Measurements from ENCODE around the gene EXOC6B. TPM values are rescaled to one million over a fixed set of nuclear protein-coding genes. Genes with fewer than 3 reads are reported as not detected.

Gene EXOC6B
- total RNA-seq = 10 to 100 TPM in 2 of 6 experiments, 1 to 10 TPM in 4; 7.8 to 15.1 (median 9.1) TPM
- long read RNA-seq = 0 reads

DNA sequence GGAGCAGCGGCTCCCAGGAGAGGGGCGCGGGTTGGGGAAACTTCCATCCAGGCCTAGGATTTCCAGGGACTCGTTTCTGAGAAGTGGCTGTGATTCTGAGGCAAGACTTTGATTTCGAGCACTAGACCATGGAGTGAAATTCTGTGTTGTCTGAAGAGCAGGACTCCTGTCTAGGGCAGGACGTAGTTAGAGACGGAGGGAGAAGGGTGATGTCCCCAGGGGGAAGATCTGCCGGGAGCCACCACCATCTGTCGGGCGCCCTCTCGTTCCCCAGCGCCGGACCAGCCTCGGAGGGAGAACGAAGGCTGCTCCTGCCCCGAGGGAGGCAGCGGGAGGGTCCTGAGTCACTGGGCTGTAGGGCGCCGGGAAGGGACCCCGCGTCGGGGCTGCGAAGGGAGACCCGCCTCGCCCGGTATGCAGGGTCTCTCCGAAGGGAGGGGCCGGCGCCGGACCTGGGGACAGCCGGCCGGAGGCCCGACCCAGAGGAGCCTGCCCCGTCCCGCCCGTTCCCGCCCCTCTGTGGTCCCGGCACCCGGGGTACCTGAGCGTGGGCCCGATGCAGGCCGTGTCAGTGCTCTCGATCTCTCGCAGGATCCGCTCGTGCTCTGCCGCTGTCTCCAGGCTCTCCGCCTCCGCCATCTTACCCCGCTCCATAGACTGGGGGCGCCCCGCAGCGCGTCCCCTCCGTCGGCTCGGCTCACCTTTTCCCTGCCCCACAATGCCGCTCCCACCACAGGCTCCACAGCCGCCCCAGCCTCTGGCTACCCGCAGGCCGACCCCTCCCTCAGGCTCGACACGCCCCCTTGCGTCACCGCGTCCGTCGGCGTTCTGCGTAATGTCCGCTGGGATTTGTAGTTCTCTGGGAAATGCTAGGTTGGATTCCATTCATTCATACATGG, at the start of gene EXOC6B:
Gene EXOC6B (minus strand): TSS at position 777 of the 899 bp plus-strand sequence.
- H3K4me3 ChIP-seq = peak within 1 kb of the TSS; percentile 70 to 81 (median 76)
- no peaks in the 10 kb centered on the region for H3K27me3 ChIP-seq
- ATAC-seq (peak; percentile 99), DNase-seq (peak; percentile 94 to 95 (median 95))
- no peaks in the 10 kb centered on the region for H3K36me3 ChIP-seq
- WGBS (ENCODE audit: insufficient coverage, low coverage, low lambda C conversion rate, missing lambda C conversion rate) = 2% methylated on average over 9 of the region's 71 CpGs
- intact Hi-C loops (cut with DNase I) = no loop called here
- H3K9me3 ChIP-seq = no peaks in the 10 kb centered on the region
- H3K27ac ChIP-seq = peak within 1 kb of the TSS; percentile 49 to 59 (median 50)
- TF ChIP-seq, protein P1, sequence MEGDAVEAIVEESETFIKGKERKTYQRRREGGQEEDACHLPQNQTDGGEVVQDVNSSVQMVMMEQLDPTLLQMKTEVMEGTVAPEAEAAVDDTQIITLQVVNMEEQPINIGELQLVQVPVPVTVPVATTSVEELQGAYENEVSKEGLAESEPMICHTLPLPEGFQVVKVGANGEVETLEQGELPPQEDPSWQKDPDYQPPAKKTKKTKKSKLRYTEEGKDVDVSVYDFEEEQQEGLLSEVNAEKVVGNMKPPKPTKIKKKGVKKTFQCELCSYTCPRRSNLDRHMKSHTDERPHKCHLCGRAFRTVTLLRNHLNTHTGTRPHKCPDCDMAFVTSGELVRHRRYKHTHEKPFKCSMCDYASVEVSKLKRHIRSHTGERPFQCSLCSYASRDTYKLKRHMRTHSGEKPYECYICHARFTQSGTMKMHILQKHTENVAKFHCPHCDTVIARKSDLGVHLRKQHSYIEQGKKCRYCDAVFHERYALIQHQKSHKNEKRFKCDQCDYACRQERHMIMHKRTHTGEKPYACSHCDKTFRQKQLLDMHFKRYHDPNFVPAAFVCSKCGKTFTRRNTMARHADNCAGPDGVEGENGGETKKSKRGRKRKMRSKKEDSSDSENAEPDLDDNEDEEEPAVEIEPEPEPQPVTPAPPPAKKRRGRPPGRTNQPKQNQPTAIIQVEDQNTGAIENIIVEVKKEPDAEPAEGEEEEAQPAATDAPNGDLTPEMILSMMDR (IDR thresholded peaks at IDR 0.05) = peak in 2 of 4 donors; percentile 17 to 18
- TF ChIP-seq POLR2A (IDR thresholded peaks at IDR 0.05) = peak; percentile 74
- peaks cover 0 to 6% (median 0%) of the 10 kb centered on the region in 4 donors for H3K4me1 ChIP-seq

DNA sequence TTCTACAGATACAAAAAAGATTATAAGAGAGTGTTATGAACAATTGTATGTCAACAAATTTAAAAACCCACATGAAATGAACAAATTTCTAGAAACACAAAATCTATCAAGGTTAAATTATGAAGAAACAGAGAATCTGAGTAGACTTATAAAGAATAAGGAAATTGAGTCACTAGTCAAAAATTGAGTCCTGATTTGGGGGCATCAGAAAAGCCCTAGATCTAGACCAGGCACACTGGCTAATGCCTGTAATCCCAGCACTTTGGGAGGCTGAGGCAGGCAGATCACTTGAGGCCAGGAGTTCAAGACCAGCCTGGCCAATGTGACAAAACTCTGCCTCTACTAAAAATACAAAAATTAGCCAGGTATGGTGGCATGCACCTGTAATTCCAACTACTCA, 46.0 kb upstream of the EXOC6B start:
- intact Hi-C loops (cut with DNase I) = no loop called here
- H3K4me3 ChIP-seq = no peak overlapping the region
- H3K27ac ChIP-seq = no peak overlapping the region
- no peak for ATAC-seq
- TF ChIP-seq, protein P1 (IDR thresholded peaks at IDR 0.05) = no peak
- TF ChIP-seq POLR2A (IDR thresholded peaks at IDR 0.05) = no peak
- H3K9me3 ChIP-seq = no peaks in the 10 kb centered on the region
- no peaks in the 10 kb centered on the region for H3K4me1 ChIP-seq
- DNase-seq = no peak
- H3K36me3 ChIP-seq = no peaks in the 10 kb centered on the region
- H3K27me3 ChIP-seq = no peaks in the 10 kb centered on the region

DNA sequence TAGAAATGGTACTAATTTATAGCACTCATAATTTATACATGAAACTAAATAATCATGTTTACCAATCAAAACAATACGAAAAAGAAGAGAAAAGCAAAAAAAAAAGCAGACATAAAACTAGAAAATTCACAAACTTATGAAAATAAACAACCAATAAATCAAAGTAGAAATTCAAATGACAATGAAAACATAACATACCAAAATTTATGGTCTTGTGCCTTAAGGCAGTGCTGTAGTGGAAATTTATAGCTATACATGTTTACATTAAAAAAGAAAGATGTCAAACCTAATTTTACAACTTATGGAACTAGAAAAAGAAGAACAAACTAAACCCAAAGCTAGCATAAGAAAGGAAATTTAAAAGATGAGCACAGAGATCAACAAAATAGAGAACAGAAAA, 45.2 kb upstream of the EXOC6B start:
- Histone ChIP-seq H3K9me3 (no peaks in the 10 kb centered on the region), H3K27ac (no peak overlapping the region), H3K4me1 (no peaks in the 10 kb centered on the region), H3K27me3 (no peaks in the 10 kb centered on the region), H3K4me3 (no peak overlapping the region), H3K36me3 (no peaks in the 10 kb centered on the region)
- ATAC-seq (no peak), DNase-seq (no peak)
- TF ChIP-seq, protein P1 (IDR thresholded peaks at IDR 0.05) = no peak
- TF ChIP-seq POLR2A (IDR thresholded peaks at IDR 0.05) = no peak
- WGBS (ENCODE audit: insufficient coverage, low coverage, low lambda C conversion rate, missing lambda C conversion rate) = 21% methylated on average over 1 of the region's 1 CpG
- intact Hi-C loops (cut with DNase I) = no loop called here

DNA sequence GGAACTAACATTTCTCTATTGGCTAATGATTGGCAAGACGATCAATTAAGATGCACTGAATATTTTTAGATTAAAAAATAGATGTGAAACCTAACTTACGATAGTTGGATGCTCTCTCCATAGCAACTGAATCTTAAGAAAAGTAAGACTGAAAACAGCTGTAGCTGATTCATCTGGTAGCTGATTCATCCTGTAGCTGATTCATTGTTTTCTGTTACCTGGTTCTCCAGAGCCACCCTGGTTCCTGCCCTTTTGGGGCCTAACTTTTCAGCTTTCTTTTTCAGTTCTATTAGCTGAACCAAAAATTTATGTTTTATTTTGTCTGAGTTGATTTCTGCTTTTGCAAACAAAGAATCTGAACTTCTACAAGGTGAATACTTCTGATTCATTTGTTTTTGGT, 38.7 kb upstream of the EXOC6B start:
- H3K36me3 ChIP-seq = no peaks in the 10 kb centered on the region
- peaks cover 0 to 5% (median 0%) of the 10 kb centered on the region in 4 donors for H3K4me1 ChIP-seq
- no peaks in the 10 kb centered on the region for H3K27me3 ChIP-seq
- no peak overlapping the region for H3K27ac ChIP-seq
- no peak overlapping the region for H3K4me3 ChIP-seq
- WGBS (ENCODE audit: insufficient coverage, low coverage, low lambda C conversion rate, missing lambda C conversion rate) = 28% methylated on average over 2 of the region's 2 CpGs
- ATAC-seq = no peak
- DNase-seq = no peak
- H3K9me3 ChIP-seq = no peaks in the 10 kb centered on the region
- TF ChIP-seq POLR2A (IDR thresholded peaks at IDR 0.05) = no peak
- TF ChIP-seq, protein P1 (IDR thresholded peaks at IDR 0.05) = no peak
- intact Hi-C loops (cut with DNase I) = loop anchor here in 1 of 2 donors (5.0 kb wide), 1 partner anchor 97 kb away; no protein-coding TSS in a partner anchor
